Measurements from ENCODE around the gene FYB2. TPM values are rescaled to one million over a fixed set of nuclear protein-coding genes. Genes with fewer than 3 reads are reported as not detected.

Gene FYB2
- polyA plus RNA-seq, 2 donors = 0.24 to 2.0 TPM

- H3K9me3 ChIP-seq (ENCODE audit: control insufficient read depth in 2 of 2, insufficient read depth in 1 of 2, low read depth in 1 of 2, low read length in 1 of 2) = no peaks in the 10 kb centered on the region
- no peaks in the 10 kb centered on the region for H3K36me3 ChIP-seq (ENCODE audit: control insufficient read depth in 2 of 2, insufficient read depth in 2 of 2, low read length in 1 of 2)
- no peaks in the 10 kb centered on the region for H3K4me1 ChIP-seq (ENCODE audit: control insufficient read depth in 2 of 2, insufficient read depth in 2 of 2, low read length in 1 of 2)
- H3K27ac ChIP-seq (ENCODE audit: low read depth in 2 of 2, low read length in 1 of 2) = no peak overlapping the region
- 91 to 100% methylated on average over 2 of the region's 2 CpGs for WGBS, 2 donors
- no peaks in the 10 kb centered on the region for H3K27me3 ChIP-seq (ENCODE audit: control insufficient read depth in 1 of 2, insufficient read depth in 2 of 2, low read length in 2 of 2)
- no peak overlapping the region for H3K4me3 ChIP-seq (ENCODE audit: low read depth in 1 of 2, low read length in 2 of 2)
Measured at GRCh38 chr1:56671542-56671941, 147.7 kb downstream of the FYB2 start.

- no peaks in the 10 kb centered on the region for H3K36me3 ChIP-seq (ENCODE audit: control insufficient read depth in 2 of 2, insufficient read depth in 2 of 2, low read length in 1 of 2)
- no peaks in the 10 kb centered on the region for H3K27me3 ChIP-seq (ENCODE audit: control insufficient read depth in 1 of 2, insufficient read depth in 2 of 2, low read length in 2 of 2)
- 87 to 90% methylated on average over 4 of the region's 4 CpGs for WGBS, 2 donors
- H3K4me1 ChIP-seq (ENCODE audit: control insufficient read depth in 2 of 2, insufficient read depth in 2 of 2, low read length in 1 of 2) = no peaks in the 10 kb centered on the region
- no peak overlapping the region for H3K27ac ChIP-seq (ENCODE audit: low read depth in 2 of 2, low read length in 1 of 2)
- no peak overlapping the region for H3K4me3 ChIP-seq (ENCODE audit: low read depth in 1 of 2, low read length in 2 of 2)
- no peaks in the 10 kb centered on the region for H3K9me3 ChIP-seq (ENCODE audit: control insufficient read depth in 2 of 2, insufficient read depth in 1 of 2, low read depth in 1 of 2, low read length in 1 of 2)
Measured at GRCh38 chr1:56671085-56671484, 148.1 kb downstream of the FYB2 start.

- no peaks in the 10 kb centered on the region for H3K27me3 ChIP-seq (ENCODE audit: control insufficient read depth in 1 of 2, insufficient read depth in 2 of 2, low read length in 2 of 2)
- no peaks in the 10 kb centered on the region for H3K9me3 ChIP-seq (ENCODE audit: control insufficient read depth in 2 of 2, insufficient read depth in 1 of 2, low read depth in 1 of 2, low read length in 1 of 2)
- H3K36me3 ChIP-seq (ENCODE audit: control insufficient read depth in 2 of 2, insufficient read depth in 2 of 2, low read length in 1 of 2) = no peaks in the 10 kb centered on the region
- H3K27ac ChIP-seq (ENCODE audit: low read depth in 2 of 2, low read length in 1 of 2) = no peak overlapping the region
- 44 to 45% methylated on average over 2 of the region's 2 CpGs for WGBS, 2 donors
- no peaks in the 10 kb centered on the region for H3K4me1 ChIP-seq (ENCODE audit: control insufficient read depth in 2 of 2, insufficient read depth in 2 of 2, low read length in 1 of 2)
- H3K4me3 ChIP-seq (ENCODE audit: low read depth in 1 of 2, low read length in 2 of 2) = no peak overlapping the region
Measured at GRCh38 chr1:56670350-56670749, 148.9 kb downstream of the FYB2 start.

Other genes starting within 250 kb of the FYB2 start
- gene PLPP3, start 239.8 kb downstream of the FYB2 start, polyA plus RNA-seq = 10 to 100 TPM in 1 of 2 donors, 1 to 10 TPM in 1; 2.7 to 12.4 TPM
- gene PRKAA2, start 174.1 kb downstream of the FYB2 start, polyA plus RNA-seq = 1 to 10 TPM in 1 of 2 donors, under 1 TPM in 1; 0.98 to 1.2 TPM
- not detected for gene C8A, start 35.4 kb upstream of the FYB2 start, polyA plus RNA-seq
- gene C8B, start 146.6 kb upstream of the FYB2 start, polyA plus RNA-seq = not detected